ENCODE measurements around the gene TMEM150A. TPM values are rescaled to one million over a fixed set of nuclear protein-coding genes. Genes with fewer than 3 reads are reported as not detected.

TMEM150A gene
- total and polyA plus RNA-seq, 7 donors, result 7.4 to 29.9 (median 18.4) TPM

GRCh38 chr2:85613717-85614515, 11.4 kb upstream of the TMEM150A start:
- no peak for DNase-seq
- H3K4me1 ChIP-seq, result peaks cover 0 to 37% (median 33%) of the 10 kb centered on the region in 4 donors
- intact Hi-C loops (cut with DNase I), result no loop called here

DNA sequence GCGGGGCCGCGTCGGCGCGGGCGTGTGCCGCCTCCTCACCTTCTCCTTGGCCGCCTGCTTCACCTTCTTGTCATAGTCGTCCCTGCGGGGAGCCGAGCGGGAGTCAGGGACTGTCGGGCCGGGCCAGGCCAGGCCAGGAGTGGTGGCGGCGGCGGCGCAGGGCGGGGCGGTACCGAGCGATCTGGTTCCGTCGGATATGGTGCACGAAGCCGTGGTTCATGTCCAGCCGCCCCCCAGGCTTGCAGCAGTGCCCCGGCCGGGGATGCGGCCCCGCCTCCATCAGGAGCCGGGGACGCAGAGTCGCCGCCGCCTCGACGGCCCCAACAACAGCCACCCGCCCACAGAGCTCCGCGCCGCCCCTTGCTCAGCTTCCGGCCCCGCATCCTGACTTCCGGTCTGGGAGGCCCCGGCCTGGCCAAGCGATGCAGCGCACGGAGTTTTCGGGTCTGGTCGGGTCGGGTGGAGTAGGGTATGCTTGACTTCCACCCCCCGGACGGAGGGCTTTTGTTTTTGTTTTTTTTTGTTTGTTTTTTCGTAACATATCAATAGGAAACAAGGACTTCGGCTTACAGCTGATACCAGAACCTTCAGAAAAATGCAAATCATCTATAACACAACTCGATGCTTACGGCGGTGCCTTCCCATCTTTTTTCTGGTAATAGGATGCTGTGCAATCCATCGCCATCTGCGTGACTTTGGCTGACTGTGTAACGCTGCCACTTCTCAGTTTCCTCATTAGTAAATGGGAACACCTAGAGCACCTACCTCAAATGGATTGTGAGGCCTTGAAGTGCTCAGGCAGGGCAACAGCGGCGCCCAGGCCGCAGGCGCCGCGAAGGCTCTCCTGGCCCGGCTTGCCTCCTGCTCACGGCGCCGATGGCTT, 9.4 kb upstream of the TMEM150A start, which contains the start of gene C2orf68:
C2orf68 (minus strand) TSS at position 362 of the 883 bp plus-strand sequence; CDS start at position 280, 82 bp downstream.
- no peaks in the 10 kb centered on the region for H3K9me3 ChIP-seq
- no peak for TF ChIP-seq CTCF (IDR thresholded peaks at IDR 0.05)
- peak; percentile 78 to 93 (median 86) for TF ChIP-seq POLR2AphosphoS5 (IDR thresholded peaks at IDR 0.05)
- no peak for TF ChIP-seq EP300 (IDR thresholded peaks at IDR 0.05)
- peak; percentile 67 to 68 for TF ChIP-seq POLR2A (IDR thresholded peaks at IDR 0.05)
- H3K4me3 ChIP-seq, result peak within 1 kb of the TSS; percentile 60 to 99 (median 86)
- peaks cover 0 to 23% (median 21%) of the 10 kb centered on the region in 4 donors for H3K4me1 ChIP-seq
- intact Hi-C loops (cut with DNase I), result no loop called here
- peak; percentile 94 for DNase-seq
- WGBS, 2 donors, result 10 to 14% methylated on average over 73 of the region's 73 CpGs
- H3K27ac ChIP-seq, result peak within 1 kb of the TSS; percentile 79 to 93 (median 88)
- no peaks in the 10 kb centered on the region for H3K27me3 ChIP-seq
- H3K36me3 ChIP-seq, result peaks cover 0 to 27% (median 0%) of the 10 kb centered on the region in 4 donors

More at GRCh38 chr2:85613717-85614515, 11.4 kb upstream of the TMEM150A start:
- no peaks in the 10 kb centered on the region for H3K27me3 ChIP-seq
- peaks cover 0 to 11% (median 0%) of the 10 kb centered on the region in 4 donors for H3K36me3 ChIP-seq
- H3K9me3 ChIP-seq, result no peaks in the 10 kb centered on the region
- WGBS, 2 donors, result 85 to 90% methylated on average over 10 of the region's 10 CpGs
- H3K4me3 ChIP-seq, result no peak overlapping the region
- H3K27ac ChIP-seq, result no peak overlapping the region
- TF ChIP-seq CTCF (IDR thresholded peaks at IDR 0.05), result no peak

GRCh38 chr2:85611217-85611704, 8.8 kb upstream of the TMEM150A start:
- peaks cover 0 to 32% (median 0%) of the 10 kb centered on the region in 4 donors for H3K36me3 ChIP-seq
- peak overlapping the region; percentile 79 to 93 (median 88) for H3K27ac ChIP-seq
- WGBS, 2 donors, result 3 to 8% methylated on average over 24 of the region's 24 CpGs
- H3K9me3 ChIP-seq, result no peaks in the 10 kb centered on the region
- no peak for TF ChIP-seq POLR2A (IDR thresholded peaks at IDR 0.05)
- peaks cover 0 to 21% (median 18%) of the 10 kb centered on the region in 4 donors for H3K4me1 ChIP-seq
- H3K27me3 ChIP-seq, result no peaks in the 10 kb centered on the region
- DNase-seq, result no peak
- intact Hi-C loops (cut with DNase I), result no loop called here
- peak overlapping the region; percentile 60 to 99 (median 86) for H3K4me3 ChIP-seq

- DNase-seq, result peak; percentile 6
- 90 to 92% methylated on average over 9 of the region's 9 CpGs for WGBS, 2 donors
- Histone ChIP-seq H3K27ac (peak overlapping the region in 1 of 4 donors; percentile 68), H3K9me3 (no peaks in the 10 kb centered on the region), H3K4me1 (peaks cover 0 to 49% (median 44%) of the 10 kb centered on the region in 4 donors), H3K27me3 (no peaks in the 10 kb centered on the region), H3K36me3 (peaks cover 0 to 32% (median 0%) of the 10 kb centered on the region in 4 donors), H3K4me3 (no peak overlapping the region)
- TF ChIP-seq POLR2AphosphoS5 (IDR thresholded peaks at IDR 0.05) (no peak), POLR2A (IDR thresholded peaks at IDR 0.05) (no peak), EP300 (IDR thresholded peaks at IDR 0.05) (no peak), CTCF (IDR thresholded peaks at IDR 0.05) (no peak)
- intact Hi-C loops (cut with DNase I), result no loop called here
Measured at GRCh38 chr2:85607268-85608215, 5.0 kb upstream of the TMEM150A start.

Measured in sigmoid colon (tissue), 7 donors.